Measurements from ENCODE around the gene HMOX1.
A peak's percentile ranks its signal among the peaks of the same experiment; 100 is the strongest.

The HMOX1 gene

DNA sequence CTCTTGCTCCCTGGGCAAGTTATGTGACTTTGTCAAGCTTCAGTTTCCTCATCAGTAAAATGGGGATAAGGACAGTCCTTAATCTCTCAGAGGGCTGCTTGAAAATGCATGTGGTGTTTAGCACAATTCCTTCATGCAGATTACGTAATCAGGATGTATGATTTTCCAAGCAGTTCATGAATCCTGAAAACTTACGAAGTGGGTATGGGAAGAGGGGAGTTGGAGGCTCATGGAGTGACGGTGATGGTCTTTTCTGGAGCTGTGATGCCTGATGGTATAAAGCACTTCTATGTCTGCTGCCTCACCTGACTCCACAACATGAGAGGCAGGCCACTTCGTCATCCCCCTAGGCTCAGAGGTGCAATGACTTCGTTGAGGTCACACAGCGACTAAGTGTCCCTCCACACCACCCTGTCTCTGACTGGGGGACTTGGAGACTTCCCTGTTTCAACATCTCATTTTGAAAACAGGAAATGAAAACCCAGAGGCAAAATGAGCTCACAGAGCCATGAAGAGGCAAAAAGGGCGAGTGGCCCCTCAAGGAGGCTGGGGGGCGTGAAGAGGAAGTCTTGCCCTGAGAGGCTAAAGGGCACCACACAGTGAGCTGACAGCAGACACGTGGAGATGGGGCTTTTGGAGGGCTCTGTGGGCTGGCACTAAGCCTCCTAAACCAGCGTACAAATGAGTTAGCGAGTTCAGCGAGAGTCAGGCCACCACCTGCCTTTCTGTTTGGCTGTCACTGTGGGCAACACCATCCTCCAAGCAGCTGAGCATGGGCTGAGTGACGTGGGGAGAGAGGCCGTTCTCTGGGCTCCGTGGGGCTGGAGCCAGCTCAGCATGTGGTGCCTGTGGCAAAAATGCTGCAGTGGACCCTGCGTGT lies 29.1 kb downstream of the HMOX1 start:
- DNase-seq, result peak; percentile 2

- no peak for DNase-seq
These were observed 29.8 kb downstream of the HMOX1 start for GRCh38 chr22:35410663-35411034.

GRCh38 chr22:35411102-35411501 lies 30.2 kb downstream of the HMOX1 start:
- DNase-seq, result no peak

DNA sequence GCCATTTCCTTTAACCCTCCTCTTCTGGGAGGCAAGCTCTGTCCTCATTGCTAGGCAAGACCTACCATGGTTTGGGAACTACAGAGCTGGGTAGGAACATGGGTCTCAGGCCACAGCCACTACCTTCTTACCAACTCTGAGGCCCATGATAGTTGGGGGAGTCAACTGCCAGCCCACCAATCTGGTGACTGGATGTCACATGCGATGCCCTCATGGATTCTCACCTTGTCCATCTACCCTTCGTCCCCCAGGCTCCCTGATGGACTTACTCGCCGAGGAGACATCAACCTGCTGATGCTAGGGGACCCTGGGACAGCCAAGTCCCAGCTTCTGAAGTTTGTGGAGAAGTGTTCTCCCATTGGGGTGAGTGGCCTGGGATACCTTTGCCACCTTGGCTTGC lies 32.7 kb downstream of the HMOX1 start:
- no peak for DNase-seq

GRCh38 chr22:35417606-35418005 lies 36.7 kb downstream of the HMOX1 start:
- no peak for DNase-seq

- no peak for DNase-seq
These were observed 37.2 kb downstream of the HMOX1 start for GRCh38 chr22:35418088-35418487.

- no peak for DNase-seq
These were observed 37.8 kb downstream of the HMOX1 start for GRCh38 chr22:35418731-35419130.

DNA sequence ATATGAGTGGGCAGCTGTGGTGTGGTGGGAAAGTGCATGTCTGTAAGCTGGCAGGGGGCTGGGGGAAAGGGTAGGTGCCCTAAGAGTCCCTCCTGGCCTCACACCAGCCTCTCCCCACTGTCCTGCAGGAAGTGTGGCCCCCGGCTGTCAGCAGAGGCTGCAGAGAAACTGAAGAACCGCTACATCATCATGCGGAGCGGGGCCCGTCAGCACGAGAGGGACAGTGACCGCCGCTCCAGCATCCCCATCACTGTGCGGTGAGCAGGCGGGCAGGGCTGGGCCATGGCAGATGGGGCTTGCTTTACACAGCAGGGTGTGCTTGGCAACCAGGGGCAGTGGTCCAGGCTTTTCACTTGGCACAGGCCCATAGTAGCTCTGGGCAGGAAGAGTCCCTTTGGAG lies 38.9 kb downstream of the HMOX1 start:
- no peak for DNase-seq

- DNase-seq, result no peak
These were observed 40.2 kb downstream of the HMOX1 start for GRCh38 chr22:35421121-35421520.

GRCh38 chr22:35422145-35422544 lies 41.2 kb downstream of the HMOX1 start:
- no peak for DNase-seq

DNA sequence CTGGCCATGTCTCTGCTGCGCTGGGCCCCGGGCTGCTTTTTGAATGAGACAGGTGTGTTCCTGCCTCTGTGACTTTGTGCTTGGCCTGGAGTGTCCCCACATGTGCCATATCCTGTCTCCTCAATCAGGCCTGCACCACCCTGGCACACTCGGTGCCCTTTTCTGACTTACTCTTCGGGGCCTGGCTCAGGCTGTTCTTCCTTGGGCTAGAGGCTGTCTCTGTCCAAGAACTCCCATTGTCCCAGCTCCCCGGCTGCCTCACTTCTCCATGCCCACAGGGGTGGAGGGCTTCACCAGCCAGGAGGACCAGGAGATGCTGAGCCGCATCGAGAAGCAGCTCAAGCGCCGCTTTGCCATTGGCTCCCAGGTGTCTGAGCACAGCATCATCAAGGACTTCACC lies 42.0 kb downstream of the HMOX1 start:
- DNase-seq, result no peak

- no peak for DNase-seq
These were observed 43.2 kb downstream of the HMOX1 start for GRCh38 chr22:35424081-35424480.

GRCh38 chr22:35424761-35425160 lies 43.9 kb downstream of the HMOX1 start:
- no peak for DNase-seq

GRCh38 chr22:35425546-35425945 lies 44.6 kb downstream of the HMOX1 start:
- DNase-seq, result no peak

GRCh38 chr22:35425971-35426800 lies 45.3 kb downstream of the HMOX1 start:
- peak; percentile 55 for DNase-seq

DNA sequence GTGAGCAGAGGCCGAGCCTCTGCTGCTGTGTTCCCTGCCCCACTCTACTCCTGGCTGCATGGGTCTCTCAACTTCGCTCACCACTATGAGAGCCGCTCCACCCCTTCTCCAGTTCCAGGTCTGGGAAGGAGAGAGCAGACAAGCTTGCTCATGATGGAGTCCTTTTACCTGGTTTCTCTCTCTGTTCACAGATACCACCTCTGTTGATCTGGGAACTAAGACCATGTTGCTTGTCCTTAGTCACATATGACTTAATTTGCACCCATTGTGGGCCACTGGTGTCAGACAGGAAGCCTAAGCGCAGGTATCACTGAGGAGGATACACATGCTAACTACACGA lies 45.9 kb downstream of the HMOX1 start:
- no peak for DNase-seq

- DNase-seq, result peak; percentile 69
These were observed 50.0 kb downstream of the HMOX1 start for GRCh38 chr22:35430897-35431322.

GRCh38 chr22:35431483-35432227 lies 50.8 kb downstream of the HMOX1 start:
- DNase-seq, result no peak

DNA sequence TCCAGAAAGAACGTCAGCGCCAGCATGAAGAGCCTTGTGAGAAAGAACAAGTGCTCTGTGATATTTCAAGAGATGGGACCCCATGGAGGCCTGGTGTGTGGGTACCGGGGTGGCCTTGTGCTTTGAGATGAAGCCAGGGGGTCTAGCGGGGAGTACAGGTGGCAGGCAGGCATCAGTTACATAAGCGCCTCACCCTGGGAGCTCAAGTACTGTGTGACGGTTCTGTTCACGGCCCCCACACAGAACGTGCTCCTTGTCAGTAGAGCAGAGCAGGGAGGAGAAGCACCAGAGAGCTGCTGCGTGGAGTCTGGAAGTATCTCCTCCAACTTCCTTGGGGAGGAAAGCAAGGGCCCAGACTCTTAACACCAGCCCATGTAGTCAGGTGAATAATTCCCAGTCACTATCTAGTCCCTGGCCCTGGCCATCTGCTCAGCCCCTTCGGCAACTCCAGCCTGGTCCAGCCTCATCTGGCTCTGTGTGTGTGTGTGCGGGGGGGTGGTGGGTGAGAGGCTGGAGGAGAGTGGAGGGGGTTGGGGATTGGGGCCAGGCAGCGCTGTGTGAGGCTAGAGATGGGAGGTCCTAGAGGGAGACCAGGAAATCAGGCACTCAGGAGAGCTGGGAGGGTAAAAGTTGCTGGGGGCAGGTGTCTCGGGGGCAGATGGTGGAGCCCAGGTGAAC lies 51.5 kb downstream of the HMOX1 start:
- no peak for DNase-seq

DNA sequence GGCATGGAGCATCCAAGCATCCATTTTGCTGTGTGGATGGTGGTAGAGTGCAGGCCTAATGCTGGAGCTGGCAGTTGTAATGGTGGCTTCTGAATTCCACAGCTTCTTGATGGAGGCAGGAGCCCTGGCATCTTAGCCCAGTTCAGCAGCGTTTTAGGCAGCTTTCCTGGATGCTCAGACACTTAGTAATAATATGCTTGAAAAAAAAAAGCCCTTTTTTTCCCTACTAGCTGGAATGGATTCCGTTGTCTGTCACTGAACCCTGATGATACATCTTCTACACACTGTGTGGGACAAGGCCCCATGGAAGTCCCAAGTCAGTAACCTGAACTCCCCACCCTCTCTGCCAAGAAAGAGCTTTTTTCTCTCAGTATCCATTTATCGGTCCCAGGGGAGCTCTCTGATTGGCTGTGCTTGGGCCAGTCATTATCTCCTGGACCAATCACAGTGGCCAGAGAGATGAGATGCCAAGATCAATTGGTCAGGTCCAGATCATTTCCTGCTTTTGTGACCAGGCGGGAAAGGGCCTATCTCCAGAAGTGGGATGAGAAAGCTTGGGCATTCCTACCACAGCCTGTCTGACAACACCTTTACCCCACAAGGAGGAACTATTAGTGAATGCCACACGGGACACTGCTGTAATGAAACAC lies 53.3 kb downstream of the HMOX1 start:
- DNase-seq, result no peak

DNA sequence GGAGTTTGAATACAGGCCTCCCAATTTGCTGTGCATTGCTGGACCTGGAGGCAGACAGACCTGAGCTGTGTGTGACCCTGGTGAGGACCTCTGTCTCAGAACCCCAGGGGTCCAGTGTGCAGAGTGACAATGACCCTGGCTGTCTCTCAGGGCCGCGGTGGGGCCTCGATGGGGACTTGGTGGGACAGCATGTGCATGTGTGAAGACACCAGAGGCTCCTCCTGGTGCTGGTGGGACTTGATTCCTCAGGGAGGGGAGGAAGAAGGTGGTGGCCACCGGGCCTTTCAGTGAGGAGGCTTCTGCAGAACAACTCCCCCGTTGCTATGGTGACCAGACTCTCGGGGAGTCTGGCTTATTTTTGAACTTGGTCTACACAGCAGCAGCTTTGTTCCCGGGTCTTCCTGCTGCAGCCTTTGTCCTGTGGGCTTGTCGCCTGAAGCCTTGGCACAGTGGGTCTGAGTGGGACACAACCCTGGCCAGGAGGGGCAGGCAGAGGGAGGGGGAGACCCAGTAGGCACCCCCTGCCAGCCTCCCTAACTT lies 54.4 kb downstream of the HMOX1 start:
- DNase-seq, result no peak

GRCh38 chr22:35436421-35436820 lies 55.5 kb downstream of the HMOX1 start:
- no peak for DNase-seq
